CD14-positive monocyte (primary cell): ENCODE measurements around the gene ATOH8. TPM values are rescaled to one million over a fixed set of nuclear protein-coding genes. Genes with fewer than 3 reads are reported as not detected.

Experiments
- DNase-seq, 3 donors: peaks; one replicate each; pipeline ENCODE4 v3.0.0-alpha.2; 2011 to 2022
- H2AFZ ChIP-seq: 2 replicates; pipeline ENCODE4 v1.6.0; 2012; ENCODE audit warnings: mild to moderate bottlenecking, low read depth, low read length, inconsistent platforms; ENCODE audit not compliant: insufficient read depth, poor library complexity, severe bottlenecking
- H3K27ac ChIP-seq, 2 donors: 1 replicate in 1 of 2; 2 replicates in 1 of 2; pipeline ENCODE4 v1.5.1; 2012 to 2013; ENCODE audit warnings: low read length in 2 of 2, control low read depth in 1 of 2, inconsistent platforms in 1 of 2, low read depth in 1 of 2, mild to moderate bottlenecking in 1 of 2
- H3K27me3 ChIP-seq, 2 donors: one replicate each; pipeline versions ENCODE4 v1.6.0 to v1.6.1; 2011 to 2013; ENCODE audit warnings: low read length in 2 of 2; ENCODE audit not compliant: control insufficient read depth in 2 of 2, insufficient read depth in 2 of 2
- H3K36me3 ChIP-seq, 2 donors: replicated peaks in 1 of 2; 1 replicate in 1 of 2; 2 replicates in 1 of 2; pipeline versions ENCODE4 v1.5.1 to v1.6.1; 2012 to 2013; ENCODE audit warnings: low read length in 2 of 2, control low read depth in 1 of 2, inconsistent platforms in 1 of 2, mild to moderate bottlenecking in 1 of 2; ENCODE audit not compliant: insufficient read depth in 2 of 2, control insufficient read depth in 1 of 2
- H3K4me1 ChIP-seq, 2 donors: 1 replicate in 1 of 2; 2 replicates in 1 of 2; pipeline versions ENCODE4 v1.5.1 to v1.6.1; 2012 to 2013; ENCODE audit warnings: low read length in 2 of 2, control low read depth in 1 of 2, inconsistent platforms in 1 of 2, mild to moderate bottlenecking in 1 of 2, moderate library complexity in 1 of 2; ENCODE audit not compliant: insufficient read depth in 2 of 2, control insufficient read depth in 1 of 2
- H3K4me2 ChIP-seq: replicated peaks from 2 replicates; pipeline ENCODE3; 2012; ENCODE audit warnings: low read length, moderate library complexity, mild to moderate bottlenecking; ENCODE audit not compliant: poor library complexity, severe bottlenecking; ENCODE audit errors: extremely low read depth
- H3K4me3 ChIP-seq, 3 experiments: fragments of 200-600 bp in 1 of 3; sonication (generic) in 1 of 3; replicated peaks in 1 of 3; 1 replicate in 2 of 3; 2 replicates in 1 of 3; pipeline ENCODE4 v1.5.1; 2011 to 2013; ENCODE audit warnings: low read length in 3 of 3, mild to moderate bottlenecking in 3 of 3, control low read depth in 2 of 3, low read depth in 2 of 3, inconsistent platforms in 1 of 3, moderate library complexity in 1 of 3
- H3K79me2 ChIP-seq: 2 replicates; pipeline ENCODE4 v1.6.0; 2012; ENCODE audit warnings: mild to moderate bottlenecking, control low read depth, inconsistent platforms, low read length, moderate library complexity; ENCODE audit not compliant: insufficient read depth
- H3K9ac ChIP-seq: 2 replicates; pipeline ENCODE4 v1.6.0; 2017; ENCODE audit warnings: low read length, mild to moderate bottlenecking; ENCODE audit not compliant: insufficient read depth, poor library complexity, severe bottlenecking
- H3K9me3 ChIP-seq, 2 donors: replicated peaks in 1 of 2; 1 replicate in 1 of 2; 2 replicates in 1 of 2; pipeline versions ENCODE4 v1.5.1 to v1.6.1; 2012 to 2013; ENCODE audit warnings: low read length in 2 of 2, control low read depth in 1 of 2; ENCODE audit not compliant: control insufficient read depth in 1 of 2, insufficient read depth in 1 of 2
- H4K20me1 ChIP-seq: 2 replicates; pipeline ENCODE4 v1.6.0; 2012; ENCODE audit warnings: mild to moderate bottlenecking, low read length, control low read depth, moderate library complexity; ENCODE audit not compliant: insufficient read depth
- H3K27ac Mint-ChIP-seq, 7 donors: one replicate each; pipeline ENCODE4 v1.8.0; 2020; ENCODE audit warnings: mild to moderate bottlenecking in 7 of 7, mixed read lengths in 7 of 7, moderate library complexity in 6 of 7, inconsistent platforms in 2 of 7
- H3K27me3 Mint-ChIP-seq, 3 donors: one replicate each; pipeline ENCODE4 v1.8.0; 2021 to 2022; ENCODE audit warnings: low read depth in 3 of 3, mild to moderate bottlenecking in 3 of 3, mixed read lengths in 3 of 3, moderate library complexity in 3 of 3, inconsistent platforms in 1 of 3
- H3K36me3 Mint-ChIP-seq, 2 donors: one replicate each; pipeline ENCODE4 v1.8.0; 2020; ENCODE audit warnings: mixed read lengths in 2 of 2, inconsistent platforms in 1 of 2, mild to moderate bottlenecking in 1 of 2
- H3K4me1 Mint-ChIP-seq: one replicate; pipeline ENCODE4 v1.8.0; 2020; ENCODE audit warnings: mild to moderate bottlenecking, mixed read lengths
- H3K4me3 Mint-ChIP-seq, 2 donors: one replicate each; pipeline ENCODE4 v1.8.0; 2020; ENCODE audit warnings: mild to moderate bottlenecking in 2 of 2, mixed read lengths in 2 of 2, moderate library complexity in 1 of 2
- H3K9me3 Mint-ChIP-seq, 7 donors: one replicate each; pipeline ENCODE4 v1.8.0; 2020 to 2022; ENCODE audit warnings: mixed read lengths in 7 of 7, mild to moderate bottlenecking in 6 of 7, moderate library complexity in 6 of 7, inconsistent platforms in 2 of 7
- CTCF ChIP-seq: fragments of 200-600 bp; IDR thresholded peaks from one replicate; pipeline ENCODE4 v1.8.0; 2022; ENCODE audit warnings: antibody characterized with exemption, mild to moderate bottlenecking
- WGBS: methylation state at CpG from one replicate; pipeline ENCODE4 v1.1.5; 2013; ENCODE audit warnings: missing lambda C conversion rate; ENCODE audit not compliant: insufficient coverage; 5-methylcytosine and 5-hydroxymethylcytosine counted together
- intact Hi-C, 2 donors: fragments of 100-400 bp; cut with micrococcal nuclease; formaldehyde crosslinking; loops; one replicate each; pipeline versions ENCODE4 v1.15.0 to v1.15.1; 2023
- polyA plus RNA-seq, 3 donors: library from polyadenylated mRNA; depleted of rRNA in 1 of 3; unstranded in 2 of 3; stranded (reverse) in 1 of 3; fragments of 300-500 nt in 2 of 3; fragments of >200 nt in 1 of 3; fragmentation: Illumina TruSeq in 2 of 3; gene quantifications; 1 replicate in 2 of 3; 2 replicates in 1 of 3; pipeline ENCODE4 v1.2.3, GENCODE V29; 2012 to 2021

Gene ATOH8
- polyA plus RNA-seq, 3 donors: 2.0 to 3.9 (median 2.1) TPM

- H3K4me1 ChIP-seq: peaks cover 4 to 6% of the 10 kb centered on the region in 2 donors
- WGBS: 93% methylated on average over 3 of the region's 4 CpGs
- Mint-ChIP-seq H3K4me1 (peaks cover 17% of the 10 kb centered on the region), H3K9me3 (peaks cover 0 to 3% (median 0%) of the 10 kb centered on the region in 7 donors), H3K4me3 (no peak overlapping the region), H3K36me3 (no peaks in the 10 kb centered on the region), H3K27me3 (peaks cover 17 to 30% (median 26%) of the 10 kb centered on the region in 3 donors), H3K27ac (no peak overlapping the region)
- no peaks in the 10 kb centered on the region for H4K20me1 ChIP-seq
- intact Hi-C loops: no loop called here
- no peak for DNase-seq
- no peaks in the 10 kb centered on the region for H3K79me2 ChIP-seq
- H2AFZ ChIP-seq: no peak overlapping the region
- H3K27me3 ChIP-seq: peaks cover 0 to 10% of the 10 kb centered on the region in 2 donors
- no peak overlapping the region for H3K9ac ChIP-seq
- H3K27ac ChIP-seq: no peak overlapping the region
- no peak for TF ChIP-seq CTCF
- no peaks in the 10 kb centered on the region for H3K36me3 ChIP-seq
- H3K4me3 ChIP-seq: no peak overlapping the region
- H3K9me3 ChIP-seq: no peaks in the 10 kb centered on the region
- no peak overlapping the region for H3K4me2 ChIP-seq
Observed at GRCh38 chr2:85740193-85740592, 13.6 kb upstream of the ATOH8 start.

DNA sequence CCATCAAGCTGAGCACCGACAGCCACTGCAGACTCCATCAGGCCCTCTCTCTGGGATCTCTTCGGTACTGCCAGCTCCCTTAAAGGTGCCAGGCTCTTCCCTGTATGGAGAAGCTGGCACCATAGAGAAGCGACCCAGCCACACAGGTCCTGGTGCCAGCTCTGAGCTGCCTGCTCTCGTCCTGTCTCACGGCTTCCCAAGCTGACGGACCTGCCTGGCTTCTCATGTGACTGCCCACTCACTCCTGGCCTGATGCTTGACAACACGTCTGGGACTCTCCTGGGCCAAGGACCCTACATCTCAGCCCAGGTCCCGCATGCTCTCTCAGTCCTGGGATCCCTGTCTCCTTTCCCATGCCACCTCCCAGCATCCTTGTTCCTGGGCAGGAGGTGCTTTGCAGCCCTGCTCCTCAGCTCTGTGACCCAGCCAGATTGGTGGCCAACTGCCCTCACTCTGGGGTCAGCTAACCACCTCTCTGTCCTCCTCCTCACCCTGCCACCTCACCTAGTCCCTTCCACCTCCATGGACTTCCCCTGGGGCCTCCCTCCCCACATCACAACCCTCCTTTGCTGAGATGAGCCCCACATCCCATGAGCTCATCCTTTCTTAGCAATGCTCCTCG, 12.5 kb upstream of the ATOH8 start:
- intact Hi-C loops: no loop called here
- Mint-ChIP-seq H3K36me3 (no peaks in the 10 kb centered on the region), H3K27me3 (peaks cover 23 to 37% (median 26%) of the 10 kb centered on the region in 3 donors), H3K27ac (no peak overlapping the region), H3K4me3 (no peak overlapping the region), H3K9me3 (peaks cover 0 to 3% (median 0%) of the 10 kb centered on the region in 7 donors), H3K4me1 (peaks cover 25% of the 10 kb centered on the region)
- no peaks in the 10 kb centered on the region for H3K36me3 ChIP-seq
- H2AFZ ChIP-seq: no peak overlapping the region
- WGBS: 96% methylated on average over 8 of the region's 9 CpGs
- H3K27me3 ChIP-seq: peaks cover 0 to 12% of the 10 kb centered on the region in 2 donors
- no peak overlapping the region for H3K4me3 ChIP-seq
- TF ChIP-seq CTCF: no peak
- no peaks in the 10 kb centered on the region for H4K20me1 ChIP-seq
- H3K79me2 ChIP-seq: no peaks in the 10 kb centered on the region
- no peak overlapping the region for H3K4me2 ChIP-seq
- H3K4me1 ChIP-seq: peaks cover 12 to 13% of the 10 kb centered on the region in 2 donors
- no peaks in the 10 kb centered on the region for H3K9me3 ChIP-seq
- DNase-seq: no peak
- H3K27ac ChIP-seq: no peak overlapping the region
- H3K9ac ChIP-seq: no peak overlapping the region
